Endothelial cell (in vitro differentiated cells): Measurements from ENCODE around the gene MTFP1. TPM values are rescaled to one million over a fixed set of nuclear protein-coding genes. Genes with fewer than 3 reads are reported as not detected.
A peak's percentile ranks its signal among the peaks of the same experiment; 100 is the strongest.

Experiments
- DNase-seq: peaks from one replicate; pipeline ENCODE4 v3.0.0; 2021; ENCODE audit warnings: low spot score
- H3K27ac Mint-ChIP-seq: one replicate; pipeline ENCODE4 v1.8.0; 2021; ENCODE audit warnings: mixed read lengths, inconsistent platforms; ENCODE audit not compliant: unreplicated experiment
- H3K27me3 Mint-ChIP-seq: one replicate; pipeline ENCODE4 v1.8.0; 2021; ENCODE audit warnings: mild to moderate bottlenecking, moderate library complexity, mixed read lengths, inconsistent platforms; ENCODE audit not compliant: unreplicated experiment
- H3K36me3 Mint-ChIP-seq: one replicate; pipeline ENCODE4 v1.8.0; 2021; ENCODE audit warnings: mild to moderate bottlenecking, low read depth, mixed read lengths, inconsistent platforms; ENCODE audit not compliant: unreplicated experiment
- H3K4me1 Mint-ChIP-seq: one replicate; pipeline ENCODE4 v1.8.0; 2021; ENCODE audit warnings: mild to moderate bottlenecking, mixed read lengths, inconsistent platforms; ENCODE audit not compliant: unreplicated experiment
- H3K4me3 Mint-ChIP-seq: one replicate; pipeline ENCODE4 v1.8.0; 2021; ENCODE audit warnings: mild to moderate bottlenecking, mixed read lengths, inconsistent platforms; ENCODE audit not compliant: unreplicated experiment
- H3K9me3 Mint-ChIP-seq: one replicate; pipeline ENCODE4 v1.8.0; 2021; ENCODE audit warnings: mixed read lengths, inconsistent platforms; ENCODE audit not compliant: unreplicated experiment
- CTCF ChIP-seq: fragments of 200-600 bp; sonication (generic); IDR thresholded peaks from one replicate; pipeline ENCODE4 v1.5.0; 2021; ENCODE audit warnings: antibody characterized with exemption; ENCODE audit not compliant: unreplicated experiment
- total RNA-seq: library from RNA; stranded (reverse); fragmentation: NEBNext Ultra II Directional; extraction: Animal tissue kit (Norgen Biotek cat#: 25700); gene quantifications from one replicate; pipeline ENCODE4 v1.2.1, GENCODE V29; 2021; ENCODE audit not compliant: unreplicated experiment

MTFP1 gene
- total RNA-seq, 1 donor from 2014 or later = 30.2 TPM

GRCh38 chr22:30416403-30416802, 9.2 kb upstream of the MTFP1 start:
- Mint-ChIP-seq H3K4me1 (peaks cover 17% of the 10 kb centered on the region), H3K4me3 (peak overlapping the region; percentile 44), H3K27me3 (no peaks in the 10 kb centered on the region), H3K27ac (no peak overlapping the region), H3K9me3 (no peaks in the 10 kb centered on the region), H3K36me3 (peaks cover 9% of the 10 kb centered on the region)
- no peak for TF ChIP-seq CTCF
- DNase-seq = no peak

- peak overlapping the region; percentile 44 for H3K4me3 Mint-ChIP-seq
- peaks cover 22% of the 10 kb centered on the region for H3K4me1 Mint-ChIP-seq
- H3K36me3 Mint-ChIP-seq = peaks cover 9% of the 10 kb centered on the region
Measured at GRCh38 chr22:30416837-30417236, 8.7 kb upstream of the MTFP1 start.

GRCh38 chr22:30420347-30421125, 5.0 kb upstream of the MTFP1 start:
- no peaks in the 10 kb centered on the region for H3K9me3 Mint-ChIP-seq
- peaks cover 4% of the 10 kb centered on the region for H3K27me3 Mint-ChIP-seq
- H3K27ac Mint-ChIP-seq = peak overlapping the region; percentile 48
- no peak for TF ChIP-seq CTCF
- peaks cover 4% of the 10 kb centered on the region for H3K36me3 Mint-ChIP-seq
- peaks cover 29% of the 10 kb centered on the region for H3K4me1 Mint-ChIP-seq
- H3K4me3 Mint-ChIP-seq = no peak overlapping the region
- DNase-seq = no peak

More at GRCh38 chr22:30416837-30417236, 8.7 kb upstream of the MTFP1 start:
- DNase-seq = no peak
- Mint-ChIP-seq H3K9me3 (no peaks in the 10 kb centered on the region), H3K27ac (no peak overlapping the region), H3K27me3 (no peaks in the 10 kb centered on the region)
- no peak for TF ChIP-seq CTCF

GRCh38 chr22:30421695-30422480, 3.7 kb upstream of the MTFP1 start:
- DNase-seq = no peak
- Mint-ChIP-seq H3K27ac (peak overlapping the region; percentile 71), H3K36me3 (no peaks in the 10 kb centered on the region), H3K9me3 (no peaks in the 10 kb centered on the region), H3K4me3 (peak overlapping the region; percentile 91), H3K4me1 (peaks cover 38% of the 10 kb centered on the region), H3K27me3 (peaks cover 5% of the 10 kb centered on the region)
- TF ChIP-seq CTCF = no peak
